ENCODE measurements around the gene NEK4. TPM values are rescaled to one million over a fixed set of nuclear protein-coding genes. Genes with fewer than 3 reads are reported as not detected.

Gene NEK4
- total and polyA plus RNA-seq, 10 donors = 3.2 to 28.0 (median 23.3) TPM

- no peaks in the 10 kb centered on the region for H3K9me3 ChIP-seq
- intact Hi-C loops (cut with DNase I; ENCODE audit: low total_unique reads) = no loop called here
- DNase-seq = no peak
- no peak for TF ChIP-seq POLR2A (IDR thresholded peaks at IDR 0.05)
- no peak for TF ChIP-seq POLR2AphosphoS5 (IDR thresholded peaks at IDR 0.05)
- no peak for TF ChIP-seq CTCF (IDR thresholded peaks at IDR 0.05 in 8 of 11, conservative IDR thresholded peaks at IDR 0.05 in 3 of 11)
- no peaks in the 10 kb centered on the region for H3K27me3 ChIP-seq (replicated peaks in 1 of 7)
- H3K4me1 ChIP-seq = no peaks in the 10 kb centered on the region
- no peaks in the 10 kb centered on the region for H3K36me3 ChIP-seq
- no peak overlapping the region for H3K27ac ChIP-seq
- no peak overlapping the region for H3K4me3 ChIP-seq
- 80 to 85% (median 83%) methylated on average over 19 of the region's 19 CpGs for WGBS, 5 donors
These were observed 34.7 kb upstream of the NEK4 start for GRCh38 chr3:52805270-52806039.

- TF ChIP-seq CTCF (IDR thresholded peaks at IDR 0.05 in 8 of 11, conservative IDR thresholded peaks at IDR 0.05 in 3 of 11) (no peak), POLR2AphosphoS5 (IDR thresholded peaks at IDR 0.05) (no peak), POLR2A (IDR thresholded peaks at IDR 0.05) (no peak)
- WGBS, 5 donors = 58 to 80% (median 70%) methylated on average over 5 of the region's 5 CpGs
- H3K27ac ChIP-seq = peak overlapping the region in 3 of 8 donors; percentile 25 to 59 (median 40)
- no peaks in the 10 kb centered on the region for H3K36me3 ChIP-seq
- no peaks in the 10 kb centered on the region for H3K27me3 ChIP-seq (replicated peaks in 1 of 7)
- no peaks in the 10 kb centered on the region for H3K9me3 ChIP-seq
- H3K4me1 ChIP-seq = no peaks in the 10 kb centered on the region
- no peak for DNase-seq
- intact Hi-C loops (cut with DNase I; ENCODE audit: low total_unique reads) = no loop called here
- no peak overlapping the region for H3K4me3 ChIP-seq
These were observed 31.1 kb upstream of the NEK4 start for GRCh38 chr3:52801839-52802238.

DNA sequence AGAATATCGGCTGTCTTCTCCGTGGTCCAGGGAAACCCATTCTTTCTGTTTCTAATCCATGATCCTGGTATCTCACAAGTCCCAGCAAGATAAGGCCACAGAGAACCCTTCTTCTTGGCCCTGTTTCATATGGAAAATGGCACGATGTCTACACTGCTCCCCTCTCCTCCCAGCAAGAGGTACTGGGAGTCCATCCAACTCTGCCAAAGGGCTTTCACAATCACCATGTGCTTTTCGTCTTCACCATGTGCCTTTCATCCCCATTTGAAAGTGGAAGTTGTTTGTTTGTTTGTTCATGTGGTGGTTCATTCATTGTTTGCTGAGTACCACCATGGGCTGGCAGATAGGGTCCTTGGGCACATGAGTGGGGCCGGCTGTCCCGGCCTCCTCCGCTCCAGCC is 29.3 kb upstream of the NEK4 start:
- Histone ChIP-seq H3K4me3 (no peak overlapping the region), H3K27ac (peak overlapping the region in 3 of 8 donors; percentile 4 to 30 (median 5)), H3K27me3 (replicated peaks in 1 of 7) (no peaks in the 10 kb centered on the region), H3K9me3 (no peaks in the 10 kb centered on the region), H3K4me1 (peaks cover 0 to 8% (median 0%) of the 10 kb centered on the region in 6 donors), H3K36me3 (no peaks in the 10 kb centered on the region)
- 84 to 91% (median 86%) methylated on average over 7 of the region's 7 CpGs for WGBS, 5 donors
- intact Hi-C loops (cut with DNase I; ENCODE audit: low total_unique reads) = no loop called here
- TF ChIP-seq POLR2AphosphoS5 (IDR thresholded peaks at IDR 0.05) (peak in 1 of 3 donors; percentile 28), CTCF (IDR thresholded peaks at IDR 0.05 in 8 of 11, conservative IDR thresholded peaks at IDR 0.05 in 3 of 11) (no peak)
- no peak for DNase-seq

- H3K4me3 ChIP-seq = no peak overlapping the region
- H3K9me3 ChIP-seq = no peaks in the 10 kb centered on the region
- peaks cover 0 to 13% (median 0%) of the 10 kb centered on the region in 6 donors for H3K4me1 ChIP-seq
- H3K27ac ChIP-seq = peak overlapping the region in 1 of 8 donors; percentile 30
- TF ChIP-seq CTCF (IDR thresholded peaks at IDR 0.05 in 8 of 11, conservative IDR thresholded peaks at IDR 0.05 in 3 of 11) = peak in 5 of 11 experiments; percentile 40 to 56 (median 45)
- no peak for TF ChIP-seq POLR2AphosphoS5 (IDR thresholded peaks at IDR 0.05)
- no peak for DNase-seq
- intact Hi-C loops (cut with DNase I; ENCODE audit: low total_unique reads) = no loop called here
- H3K27me3 ChIP-seq (replicated peaks in 1 of 7) = no peaks in the 10 kb centered on the region
- H3K36me3 ChIP-seq = no peaks in the 10 kb centered on the region
- 67 to 79% (median 71%) methylated on average over 12 to 14 of the region's 14 CpGs for WGBS, 5 donors
These were observed 28.3 kb upstream of the NEK4 start for GRCh38 chr3:52798978-52799476.
